ENCODE measurements around the gene BORCS8. TPM values are rescaled to one million over a fixed set of nuclear protein-coding genes. Genes with fewer than 3 reads are reported as not detected.

The BORCS8 gene
- total and polyA plus RNA-seq, 2 of the 4 experiments (the other 2 are of a cell fraction), result 16.7 to 33.9 TPM

DNA sequence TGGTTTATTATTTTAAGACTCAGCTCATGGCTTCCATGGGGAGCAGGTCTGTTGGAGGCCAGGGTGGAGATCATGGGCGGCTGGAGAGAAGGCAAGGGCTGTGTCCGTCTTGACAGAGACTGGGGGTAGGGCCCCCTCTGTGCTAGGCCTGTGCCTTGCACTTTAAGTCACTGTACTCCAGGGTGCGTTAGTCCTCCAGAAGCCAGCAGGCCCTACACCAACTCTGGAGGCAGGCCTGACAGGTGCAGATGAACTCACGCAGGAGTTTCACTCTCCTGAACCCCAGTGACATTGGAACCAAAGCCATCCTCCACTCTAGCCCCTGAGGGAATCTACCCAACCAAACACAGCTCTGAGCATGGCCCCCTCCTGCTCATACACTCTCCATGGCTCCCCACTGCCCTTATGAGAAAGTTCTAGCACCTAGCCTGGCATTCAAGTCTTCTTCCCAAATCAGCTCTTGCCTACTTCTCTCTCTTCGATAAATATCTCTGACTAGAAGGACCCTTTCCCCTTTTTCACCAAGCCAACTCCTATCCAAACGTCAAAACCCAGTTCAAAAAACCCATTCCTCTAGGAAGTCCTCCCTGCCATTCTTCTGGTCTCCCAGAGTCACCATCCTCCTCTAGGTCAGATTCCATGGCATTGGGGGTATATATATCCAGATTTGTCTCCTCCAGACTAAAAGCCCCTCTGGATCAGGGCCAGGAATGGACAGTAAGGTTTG, 37.0 kb downstream of the BORCS8 start:
- Histone ChIP-seq H2BK20ac (ENCODE audit: low read depth, low read length) (no peak overlapping the region), H3K4me1 (ENCODE audit: control insufficient read depth, insufficient read depth, low read length) (no peaks in the 10 kb centered on the region), H2AK9ac (replicated peaks; ENCODE audit: low read depth, low read length, poor library complexity) (no peak overlapping the region), H3K9me3 (ENCODE audit: control insufficient read depth, insufficient read depth, low read length) (peaks cover 6% of the 10 kb centered on the region; the same call in 1 of the 2 replicates), H4K20me1 (ENCODE audit: insufficient read depth, low read length) (no peaks in the 10 kb centered on the region), H3K56ac (ENCODE audit: extremely low read depth, insufficient read depth, low read length) (no peak overlapping the region), H3K23ac (ENCODE audit: low read depth, low read length) (no peak overlapping the region), H3K14ac (replicated peaks; ENCODE audit: low read depth, low read length) (no peak overlapping the region), H3K4me3 (ENCODE audit: insufficient read depth, low read depth, low read length) (no peak overlapping the region), H3K36me3 (ENCODE audit: control insufficient read depth, insufficient read depth, low read length) (peaks cover 7% of the 10 kb centered on the region; the same call in 1 of the 2 replicates), H2AFZ (replicated peaks; ENCODE audit: low read length, poor library complexity) (no peak overlapping the region), H3K9ac (ENCODE audit: low read depth, low read length) (no peak overlapping the region), H3K4me2 (ENCODE audit: low read depth, low read length) (no peak overlapping the region), H3K27ac (ENCODE audit: insufficient read depth, low read length) (no peak overlapping the region), H3K18ac (ENCODE audit: low read depth, low read length) (no peak overlapping the region), H3K9me1 (ENCODE audit: insufficient read depth, low read length) (no peaks in the 10 kb centered on the region), H3K27me3 (ENCODE audit: control insufficient read depth, insufficient read depth, low read length) (no peaks in the 10 kb centered on the region), H4K91ac (ENCODE audit: insufficient read depth, low read depth, low read length) (no peak overlapping the region), H4K5ac (ENCODE audit: low read depth, low read length) (no peak overlapping the region), H2AK5ac (ENCODE audit: low read depth, low read length) (no peak overlapping the region), H3K79me1 (ENCODE audit: low read depth in 1 of 2, low read length in 2 of 2) (no peaks in the 10 kb centered on the region), H4K8ac (ENCODE audit: low read depth in 2 of 2, low read length in 2 of 2) (no peak overlapping the region), H2BK15ac (ENCODE audit: low read depth, low read length) (no peak overlapping the region), H3K4ac (ENCODE audit: low read depth, low read length) (no peak overlapping the region), H2BK120ac (ENCODE audit: low read depth, low read length) (no peak overlapping the region), H2BK5ac (ENCODE audit: low read depth, low read length, poor library complexity, severe bottlenecking) (no peak overlapping the region)
- ChIA-PET CTCF (interaction anchor here (1.5 kb wide), 1 partner anchor 9 kb away, joined by 3 read pairs; no protein-coding TSS in a partner anchor), POLR2A (ENCODE audit: unreplicated experiment) (no interaction called here)
- intact Hi-C loops (cut with micrococcal nuclease) (no loop called here), dilution Hi-C loops (cut with HindIII; ENCODE audit: low sequenced_read_pairs, unreplicated experiment) (no loop called here), in situ Hi-C loops (cut with MboI; ENCODE audit: low sequenced_read_pairs) (no loop called here)
- no TSS peak for BruUV-seq (replicated peaks)
- WGBS, 2 experiments (ENCODE audit: extremely low coverage in 2 of 2, insufficient read length in 1 of 2), result 88% methylated on average over 4 of the region's 6 CpGs; no CpG with 5 or more reads in 1 of the 2 experiments
- TF ChIP-seq MAZ (IDR thresholded peaks at IDR 0.05; ENCODE audit: borderline replicate concordance, low read depth, low read length) (no peak), CTCF (conservative IDR thresholded peaks at IDR 0.05; ENCODE audit: low read depth, low read length) (no peak), MXI1 (IDR thresholded peaks at IDR 0.05; ENCODE audit: borderline replicate concordance, low read depth, low read length) (no peak), NFE2L2 (IDR thresholded peaks at IDR 0.05; ENCODE audit: low read depth, low read length) (no peak), FOS (IDR thresholded peaks at IDR 0.05; ENCODE audit: low read depth, low read length) (no peak), RAD21 (IDR thresholded peaks at IDR 0.05; ENCODE audit: low read length) (no peak), ELK1 (IDR thresholded peaks at IDR 0.05; ENCODE audit: borderline replicate concordance, low read depth, low read length) (no peak), SMC3 (IDR thresholded peaks at IDR 0.05; ENCODE audit: low read depth, low read length) (no peak), CEBPB (IDR thresholded peaks at IDR 0.05; ENCODE audit: low read depth, low read length) (no peak), RFX5 (IDR thresholded peaks at IDR 0.05; ENCODE audit: low read depth, low read length) (no peak), CHD1 (IDR thresholded peaks at IDR 0.05; ENCODE audit: low read depth, low read length) (no peak), BHLHE40 (IDR thresholded peaks at IDR 0.05; ENCODE audit: low read depth, low read length) (no peak), POLR2A (IDR thresholded peaks at IDR 0.05; ENCODE audit: low read depth, low read length) (no peak), MAFK (IDR thresholded peaks at IDR 0.05; ENCODE audit: low read depth, low read length) (no peak), RCOR1 (IDR thresholded peaks at IDR 0.05; ENCODE audit: insufficient replicate concordance, low read length) (no peak)
- TF ChIP-seq, protein P1, sequence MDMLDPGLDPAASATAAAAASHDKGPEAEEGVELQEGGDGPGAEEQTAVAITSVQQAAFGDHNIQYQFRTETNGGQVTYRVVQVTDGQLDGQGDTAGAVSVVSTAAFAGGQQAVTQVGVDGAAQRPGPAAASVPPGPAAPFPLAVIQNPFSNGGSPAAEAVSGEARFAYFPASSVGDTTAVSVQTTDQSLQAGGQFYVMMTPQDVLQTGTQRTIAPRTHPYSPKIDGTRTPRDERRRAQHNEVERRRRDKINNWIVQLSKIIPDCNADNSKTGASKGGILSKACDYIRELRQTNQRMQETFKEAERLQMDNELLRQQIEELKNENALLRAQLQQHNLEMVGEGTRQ (IDR thresholded peaks at IDR 0.05; ENCODE audit: low read depth, low read length), result no peak
- no peak for ATAC-seq (ENCODE audit: low read depth)
- no peak for DNase-seq

Data from IMR-90 (cell line).